Inflammatory macrophage (primary cell): ENCODE data around the gene PLXND1.

ENCODE experiments used
- DNase-seq, 2 donors: peaks; one replicate each; pipeline ENCODE4 v3.0.0-alpha.2; 2020 to 2022

Gene PLXND1

DNA sequence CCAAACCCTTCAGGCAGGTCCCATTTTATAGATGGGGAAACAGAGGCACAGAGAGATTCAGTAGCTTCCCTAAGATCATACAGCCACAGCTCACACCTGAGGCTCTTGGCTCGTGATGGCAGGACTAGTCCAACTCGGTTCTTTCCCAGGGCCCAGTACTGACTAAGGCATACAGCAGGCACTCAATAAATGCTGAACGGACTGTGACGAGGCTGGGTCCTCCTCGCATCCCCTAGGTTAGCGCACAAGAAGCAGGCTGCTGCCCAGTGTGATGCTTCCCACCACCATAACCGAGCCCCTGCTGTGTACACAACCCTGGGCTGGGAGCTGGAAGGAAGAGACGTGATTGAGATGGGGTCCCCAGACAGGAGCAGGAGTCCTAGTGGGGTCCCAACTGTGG is 24.9 kb downstream of the PLXND1 start:
- no peak for DNase-seq

DNA sequence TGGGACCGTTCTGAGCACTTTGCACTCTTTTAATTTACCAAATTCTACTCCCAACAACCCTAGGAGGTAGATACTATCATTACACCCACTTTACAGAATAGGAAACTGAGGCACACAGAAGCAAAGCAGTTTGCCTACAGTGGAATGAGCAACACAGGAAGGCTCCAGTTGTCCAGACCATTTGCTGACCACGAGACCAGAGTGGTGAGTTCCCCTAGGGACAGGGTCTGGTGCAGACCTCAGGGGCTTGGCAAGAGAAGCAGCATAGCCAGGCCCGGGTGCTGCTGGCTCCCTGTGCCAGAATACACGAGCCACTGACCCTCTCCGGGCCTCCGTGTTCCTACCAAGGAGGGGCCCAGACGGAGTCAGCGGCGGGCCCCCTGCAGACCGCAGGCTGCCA is 26.5 kb downstream of the PLXND1 start:
- DNase-seq: no peak

DNA sequence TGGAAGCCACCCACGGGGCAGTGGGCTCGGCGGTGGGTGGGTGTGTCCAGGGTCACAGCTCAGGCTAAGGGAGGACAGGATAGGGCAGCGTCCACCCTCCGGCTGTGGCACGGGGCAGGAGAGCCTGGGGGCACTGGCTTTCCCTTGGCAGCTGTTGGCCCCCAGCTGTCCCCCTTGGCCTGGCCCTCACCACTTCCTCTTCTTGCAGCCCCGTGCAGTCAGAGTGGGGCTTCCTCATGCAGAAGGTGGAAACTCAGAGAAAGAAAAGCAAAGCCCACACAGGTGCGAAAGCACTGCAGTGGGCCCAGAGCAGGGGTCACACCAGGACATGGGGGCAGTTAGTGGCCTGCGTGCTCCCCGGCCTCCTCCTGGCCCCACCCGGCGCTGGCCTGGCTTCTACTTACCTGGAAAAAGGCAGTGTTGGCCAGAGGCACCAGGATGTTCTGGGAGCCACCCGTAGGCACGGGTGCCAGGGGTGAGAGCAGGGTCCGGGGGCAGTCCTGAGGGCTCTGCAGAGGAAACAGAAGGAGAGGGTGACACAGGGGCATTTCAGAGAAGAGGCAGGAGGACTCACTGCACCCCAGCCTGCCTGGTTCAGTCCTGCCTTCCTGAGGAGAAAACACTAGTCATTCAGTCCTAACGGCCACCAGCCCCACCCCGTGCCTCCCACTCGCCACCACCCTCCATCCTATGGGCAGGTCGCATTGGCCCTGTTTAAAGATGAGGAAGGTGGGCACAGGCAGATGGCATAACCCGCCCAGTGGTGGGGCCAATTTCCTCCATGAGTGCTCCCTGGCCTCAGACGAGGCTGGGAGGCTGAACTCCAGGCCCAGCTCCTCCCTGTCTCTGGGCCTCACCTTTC is 28.3 kb downstream of the PLXND1 start:
- DNase-seq: peak; percentile 65 to 66

DNA sequence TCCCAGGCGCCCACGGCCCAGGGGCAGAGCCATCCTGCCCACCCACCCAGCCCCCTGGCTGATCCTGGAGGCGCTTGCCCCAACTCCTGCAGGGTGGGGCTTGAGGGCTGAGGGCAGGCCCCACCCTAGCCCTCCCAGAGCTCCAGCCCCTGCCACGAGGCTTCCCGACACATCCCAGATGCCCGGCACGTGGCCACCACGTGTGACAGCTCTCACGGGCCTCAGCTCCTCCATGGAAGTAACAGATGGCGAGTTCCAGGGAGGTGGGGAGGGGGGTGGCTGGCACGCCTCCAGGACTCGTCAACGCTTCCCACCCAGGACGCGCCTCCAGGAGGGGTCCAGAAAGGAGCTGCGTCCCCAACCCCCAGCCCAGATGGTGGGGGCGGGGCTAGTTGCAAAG is 29.1 kb downstream of the PLXND1 start:
- peak in 1 of 2 donors; percentile 23 for DNase-seq

DNA sequence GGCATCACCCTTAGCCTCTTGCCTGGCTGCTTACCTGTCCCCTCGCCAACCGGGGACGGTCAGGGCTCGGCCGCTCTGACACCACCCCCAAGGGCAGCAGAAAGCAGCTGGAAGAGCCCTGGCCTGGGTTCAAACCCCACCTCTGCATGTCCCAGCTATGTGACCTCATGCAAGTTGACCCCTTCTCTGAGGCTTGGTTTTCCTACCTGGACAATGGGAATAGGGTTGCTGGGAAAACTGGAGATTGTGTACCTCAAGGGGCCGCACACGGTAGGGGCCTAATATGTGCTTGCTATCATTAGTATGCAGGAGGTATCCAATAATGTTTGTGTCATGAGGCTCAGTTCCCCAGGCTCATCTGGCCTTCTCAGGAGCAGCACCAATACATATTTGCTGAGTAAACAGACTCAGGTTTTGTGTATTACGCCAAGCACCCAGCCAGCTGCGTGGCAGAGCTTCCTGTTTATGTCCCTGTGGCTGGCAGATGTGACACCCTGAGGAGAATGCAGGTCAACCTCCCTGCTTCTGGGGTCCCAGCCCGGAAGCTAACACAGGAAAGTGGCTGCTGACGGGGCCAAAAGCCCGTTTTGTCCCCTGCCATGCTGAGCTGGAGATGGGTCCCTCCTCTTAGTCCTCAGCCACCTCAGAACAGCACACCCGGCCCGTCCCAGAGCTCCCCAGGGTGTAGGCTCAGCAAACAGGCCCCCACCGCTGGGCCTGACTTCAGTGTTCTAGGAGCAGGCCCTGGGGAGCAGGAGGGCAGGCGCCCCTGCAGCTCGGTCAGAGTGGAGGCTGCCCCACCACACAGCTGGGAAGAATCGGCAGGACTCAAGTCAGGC is 29.7 kb downstream of the PLXND1 start:
- DNase-seq: peak; percentile 58 to 65

DNA sequence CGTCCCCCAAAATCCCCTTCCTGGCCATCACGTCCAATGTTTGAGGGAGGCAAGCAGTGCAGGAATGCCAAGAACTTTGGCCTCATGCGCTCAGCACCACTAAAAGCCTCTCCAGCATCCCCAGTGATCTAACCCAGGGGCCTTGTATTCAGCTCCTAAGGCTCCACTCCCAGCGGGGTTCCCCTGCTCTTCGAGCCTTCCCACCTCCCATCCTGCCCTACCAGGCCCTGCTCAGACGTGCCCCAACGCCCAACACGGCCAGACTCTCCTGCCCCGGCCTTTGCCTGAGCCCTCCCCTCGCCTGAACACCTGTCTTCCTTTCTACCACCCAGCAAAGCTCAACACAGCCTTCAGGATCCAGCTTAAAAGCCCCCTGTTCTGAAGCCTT is 30.5 kb downstream of the PLXND1 start:
- DNase-seq: no peak

DNA sequence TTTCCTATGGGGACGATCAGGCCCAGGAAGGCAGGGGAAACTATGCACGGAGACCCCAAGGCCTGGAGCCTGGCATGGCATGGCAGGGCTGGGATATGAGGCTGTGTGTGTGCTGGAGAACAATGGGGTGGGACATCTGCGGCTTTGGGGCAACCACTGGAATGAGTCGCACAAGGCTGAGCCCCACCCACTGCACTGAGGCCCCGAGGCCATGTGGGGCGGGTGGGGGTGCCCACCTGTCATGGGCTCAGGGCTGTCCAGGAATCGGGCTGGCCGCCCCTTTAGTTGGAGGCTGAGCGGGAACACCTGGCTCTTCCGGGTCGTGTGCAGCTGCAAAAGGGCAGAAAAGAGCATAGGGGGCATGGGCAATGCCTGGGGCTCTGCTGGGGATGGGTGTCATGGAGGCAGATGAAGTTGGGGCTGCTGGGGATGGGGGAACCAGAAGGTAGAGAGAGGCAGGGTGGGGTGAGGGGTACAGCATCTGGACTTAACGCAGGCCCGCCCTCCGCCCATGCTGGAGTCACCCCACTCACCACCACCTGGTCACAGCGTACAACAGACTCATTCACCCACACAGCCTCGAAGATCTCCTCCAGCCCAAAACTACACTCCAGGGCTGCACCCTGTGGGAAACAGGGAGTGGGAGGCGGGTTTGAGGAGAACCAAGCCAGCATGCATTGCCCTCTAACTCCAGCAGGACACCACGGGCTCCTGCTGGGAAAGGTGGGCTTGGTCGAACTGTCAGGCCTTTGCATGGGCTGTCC is 31.1 kb downstream of the PLXND1 start:
- no peak for DNase-seq

DNA sequence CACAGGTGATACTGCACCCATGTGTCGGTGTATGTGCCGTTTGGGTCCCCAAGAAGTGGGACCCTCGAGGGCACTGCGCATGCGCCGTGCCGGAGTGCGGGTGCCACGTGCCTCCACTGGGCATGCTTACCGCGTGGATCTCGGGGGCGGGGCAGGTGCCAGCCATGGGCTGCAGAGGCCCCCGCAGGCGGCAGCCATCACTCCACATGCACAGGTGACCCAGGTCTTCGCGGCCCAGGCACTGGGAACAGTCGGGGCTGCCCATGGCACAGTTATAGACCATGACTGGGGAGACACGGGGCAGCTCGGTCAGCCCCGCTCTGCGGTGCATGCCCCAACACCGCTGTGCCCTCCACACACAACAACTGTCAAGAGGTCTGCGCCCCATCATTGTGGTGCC is 32.3 kb downstream of the PLXND1 start:
- DNase-seq: no peak

DNA sequence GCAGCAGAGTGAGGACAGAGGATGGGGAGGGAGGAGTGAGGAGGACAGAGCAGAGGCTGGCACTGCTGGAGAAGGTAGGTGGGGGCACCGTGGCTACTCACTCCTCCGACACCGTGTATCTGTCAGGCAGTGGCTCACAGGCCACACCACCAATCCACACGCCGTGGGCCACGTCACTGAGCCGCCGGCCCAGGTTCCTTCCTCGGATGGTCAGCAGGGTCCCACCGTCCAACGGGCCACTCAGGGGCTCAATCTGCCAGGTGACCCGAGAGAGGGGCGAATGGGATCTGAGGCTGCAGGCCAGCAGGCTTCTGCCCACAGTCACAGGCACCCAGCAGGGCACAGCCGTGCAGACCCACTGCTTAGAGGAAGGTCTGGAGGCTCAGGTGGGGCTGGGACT is 33.0 kb downstream of the PLXND1 start:
- no peak for DNase-seq

DNA sequence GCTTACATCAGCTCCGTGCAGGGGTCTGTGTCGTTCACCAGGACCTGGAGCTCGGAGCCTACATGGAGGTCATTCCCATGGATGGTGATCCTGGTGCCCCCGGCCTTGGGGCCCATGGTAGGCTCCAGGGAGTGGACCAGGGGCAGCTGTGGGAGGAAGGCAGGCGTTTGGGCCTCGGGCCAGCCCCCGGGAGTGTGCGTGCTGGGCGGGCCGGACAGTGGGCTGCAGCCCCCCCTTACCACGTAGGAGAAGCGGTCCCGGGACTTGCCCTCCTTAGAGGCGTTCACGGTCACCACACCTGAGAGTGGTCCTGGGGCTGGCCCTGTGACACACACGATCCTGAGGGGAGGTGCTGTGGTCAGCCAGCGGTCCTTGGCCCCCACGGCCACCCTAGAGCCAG is 33.9 kb downstream of the PLXND1 start:
- no peak for DNase-seq

DNA sequence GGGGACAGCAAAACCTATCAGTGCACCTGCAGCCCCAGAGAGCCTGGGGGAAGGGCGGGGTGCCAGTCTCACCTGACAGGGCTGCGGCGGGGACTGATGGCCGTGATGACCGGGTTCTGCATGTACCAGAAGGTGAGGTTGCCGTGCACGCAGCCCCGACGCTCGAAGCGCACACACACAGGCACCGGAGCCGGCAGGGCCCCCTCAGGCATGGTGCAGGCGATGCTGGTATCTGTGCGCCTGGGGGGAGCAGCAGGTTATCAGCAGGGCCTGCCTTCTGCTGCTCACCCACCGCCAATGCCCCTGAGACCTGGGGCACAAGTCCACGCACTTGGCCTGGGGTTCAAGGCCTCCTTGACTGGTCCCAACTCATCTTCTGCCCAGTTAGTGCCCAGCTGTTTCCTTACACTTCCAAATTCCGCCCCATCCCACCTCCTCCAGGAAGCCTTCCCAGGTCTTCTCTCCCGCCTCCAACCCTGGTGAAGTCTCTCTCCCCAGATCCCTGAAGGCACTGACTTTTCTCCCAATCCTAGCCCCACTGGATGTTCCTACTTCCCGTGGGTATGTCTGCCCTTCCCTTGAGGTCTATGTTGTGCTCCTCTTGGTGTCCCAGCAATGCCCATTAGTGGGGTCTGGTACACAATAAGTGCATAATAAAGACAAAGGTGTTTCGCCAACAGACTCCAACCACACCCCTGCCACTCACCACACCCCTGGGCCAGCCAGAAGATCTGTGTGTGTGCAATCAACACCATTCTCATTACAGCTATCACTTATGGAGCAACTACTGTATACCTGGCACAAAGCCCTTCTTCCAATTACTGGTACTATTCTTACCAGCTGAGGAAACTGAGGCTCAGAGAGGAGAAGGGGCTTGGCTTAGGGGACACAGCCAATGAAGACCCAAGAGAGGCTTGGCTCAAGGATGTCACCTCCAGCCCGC is 34.6 kb downstream of the PLXND1 start:
- DNase-seq: no peak

DNA sequence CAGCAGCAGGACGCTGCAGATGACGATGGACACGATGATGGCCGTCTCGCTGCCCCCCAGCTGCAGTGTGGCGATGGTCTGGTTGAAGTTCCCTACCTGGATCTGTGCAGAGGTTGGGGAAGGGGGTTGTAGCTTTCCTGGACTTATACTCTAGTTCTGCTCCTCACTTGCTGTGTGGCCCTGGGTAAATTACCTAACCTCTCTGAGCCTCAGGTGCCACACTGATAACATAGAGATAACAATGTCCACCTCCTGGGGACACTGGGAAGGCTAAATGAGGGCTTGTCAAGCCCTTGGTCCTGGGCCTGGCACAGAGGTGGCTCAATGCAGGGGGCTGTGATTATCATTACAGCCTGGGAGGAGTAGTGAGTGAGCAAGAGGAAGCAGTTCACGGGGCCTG is 36.6 kb downstream of the PLXND1 start:
- DNase-seq: no peak

DNA sequence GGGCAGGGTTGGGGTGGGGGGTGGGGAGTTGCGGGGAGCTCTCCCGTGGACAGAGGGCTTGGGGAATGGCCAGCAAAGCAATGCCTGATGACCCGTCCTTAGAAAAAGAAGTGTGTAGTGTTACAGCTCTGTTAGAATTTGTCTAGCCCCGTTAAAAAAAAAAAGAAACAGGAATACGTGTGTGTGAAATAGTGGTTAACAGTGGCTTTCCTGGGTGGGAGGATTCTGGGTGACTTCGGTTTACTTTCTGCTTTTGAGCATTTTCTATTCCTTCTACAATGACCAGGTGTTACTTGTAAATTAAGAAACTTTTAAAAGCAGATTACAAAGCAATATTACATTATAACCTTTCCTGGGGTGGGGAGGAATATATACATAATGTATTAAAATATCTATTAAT is 38.5 kb downstream of the PLXND1 start:
- DNase-seq: no peak

DNA sequence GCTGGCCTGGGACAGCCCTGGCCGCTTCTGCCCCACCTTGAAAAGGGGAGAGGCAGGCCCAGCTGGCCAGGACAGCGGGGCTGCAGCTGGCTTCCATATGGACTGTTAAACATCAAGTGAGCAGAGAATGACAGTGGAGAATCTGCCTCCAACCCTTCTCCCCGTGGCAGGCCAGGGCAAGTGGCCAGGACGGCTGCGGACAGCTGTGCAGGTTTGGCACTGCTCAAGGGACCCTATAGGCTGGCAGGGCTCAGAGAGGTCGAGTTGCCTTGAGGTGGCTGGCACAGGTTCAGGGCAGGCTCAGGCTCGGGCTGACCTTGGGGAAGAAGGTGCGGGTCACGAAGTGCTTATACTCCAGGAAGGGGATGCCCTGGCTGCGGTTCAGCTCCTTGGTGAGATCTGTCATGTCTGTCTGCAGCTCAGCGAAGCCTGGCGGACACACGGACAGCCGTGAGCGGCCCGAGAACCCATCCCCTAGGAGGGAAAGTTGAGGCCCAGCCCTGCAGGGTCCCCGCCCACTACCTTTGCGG is 39.2 kb downstream of the PLXND1 start:
- DNase-seq: no peak

DNA sequence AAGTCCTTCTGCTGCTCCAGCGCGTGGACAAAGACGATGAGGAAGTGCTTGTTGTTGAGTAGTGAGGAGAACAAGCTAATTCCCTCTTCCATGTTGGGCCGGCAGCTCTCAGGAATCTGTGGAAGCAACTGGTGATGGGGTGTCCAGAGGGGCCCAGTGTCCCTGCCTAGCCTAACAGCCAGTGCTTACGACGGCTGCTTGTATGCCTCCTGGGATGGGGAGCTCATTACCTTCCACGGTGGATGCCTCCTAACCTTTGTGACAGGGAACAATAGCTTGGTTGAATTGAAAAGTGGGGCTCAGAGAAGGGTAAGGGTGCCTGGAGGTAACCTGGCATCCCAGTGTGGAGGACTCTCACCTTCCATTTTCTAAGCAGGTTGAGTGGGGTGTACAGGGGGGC is 40.6 kb downstream of the PLXND1 start:
- DNase-seq: no peak

DNA sequence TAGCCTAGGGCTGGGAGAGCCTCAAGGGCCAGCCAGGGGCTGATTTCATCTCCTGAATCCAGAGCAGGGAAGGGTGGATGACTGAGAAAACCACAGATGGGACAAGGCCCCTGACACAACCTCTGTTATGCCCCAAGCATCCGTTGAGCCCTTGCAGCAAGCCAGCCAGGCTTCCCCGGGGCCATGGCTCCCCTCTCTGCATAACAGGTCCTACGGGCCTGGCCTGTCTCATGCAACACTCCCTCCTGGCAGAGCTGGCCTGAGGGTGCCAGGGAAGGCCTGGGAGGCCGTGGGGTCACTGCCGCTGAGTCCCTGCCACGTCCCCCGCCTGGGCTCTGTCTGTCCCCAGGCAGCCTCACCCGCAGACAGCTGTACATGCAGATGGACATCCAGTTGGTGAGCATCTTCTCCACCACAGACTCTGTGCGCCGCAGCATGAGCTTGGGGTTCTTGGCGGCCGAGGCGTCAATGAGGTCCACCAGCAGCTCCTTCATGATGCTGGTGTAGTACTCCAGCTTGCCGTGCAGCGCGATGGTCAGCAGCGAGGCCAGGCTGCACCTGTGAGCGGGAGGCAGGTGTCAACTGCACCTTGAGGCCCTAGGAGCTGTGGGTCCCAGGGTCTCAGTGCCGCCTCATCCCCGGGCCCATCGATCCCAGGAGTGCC is 41.4 kb downstream of the PLXND1 start:
- DNase-seq: no peak

DNA sequence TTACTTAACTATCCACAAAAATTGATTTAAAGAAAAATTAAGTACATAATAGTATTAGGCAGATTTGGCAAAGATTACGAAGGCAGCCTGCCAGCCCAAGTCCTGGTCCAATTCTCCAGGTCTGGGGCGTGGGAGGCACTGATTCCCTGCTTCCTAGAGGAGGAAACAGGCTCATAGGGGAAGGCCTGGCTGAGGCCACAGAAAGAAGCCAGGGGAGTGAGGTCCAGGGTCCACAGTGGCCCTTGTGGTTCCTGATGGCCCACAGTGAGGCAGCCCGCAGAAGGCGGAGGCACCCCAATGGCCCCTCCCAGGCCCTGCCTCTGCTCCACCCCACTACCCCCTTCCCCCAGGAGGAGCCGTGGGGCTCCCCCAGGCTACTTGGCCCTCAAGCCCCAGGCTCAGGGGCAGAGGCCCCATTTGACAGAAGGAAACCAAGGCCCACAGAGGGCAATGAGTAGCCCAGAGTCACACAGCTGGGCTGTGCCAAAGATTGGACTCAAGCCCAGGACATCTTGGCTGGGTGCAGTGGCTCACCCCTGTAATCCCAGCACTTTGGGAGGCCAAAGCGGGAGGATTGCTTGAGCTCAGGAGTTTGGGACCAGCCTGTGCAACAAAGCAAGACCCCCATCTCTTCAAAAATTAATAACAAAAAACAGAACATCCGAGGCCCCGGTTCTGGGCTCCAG is 42.5 kb downstream of the PLXND1 start:
- no peak for DNase-seq

DNA sequence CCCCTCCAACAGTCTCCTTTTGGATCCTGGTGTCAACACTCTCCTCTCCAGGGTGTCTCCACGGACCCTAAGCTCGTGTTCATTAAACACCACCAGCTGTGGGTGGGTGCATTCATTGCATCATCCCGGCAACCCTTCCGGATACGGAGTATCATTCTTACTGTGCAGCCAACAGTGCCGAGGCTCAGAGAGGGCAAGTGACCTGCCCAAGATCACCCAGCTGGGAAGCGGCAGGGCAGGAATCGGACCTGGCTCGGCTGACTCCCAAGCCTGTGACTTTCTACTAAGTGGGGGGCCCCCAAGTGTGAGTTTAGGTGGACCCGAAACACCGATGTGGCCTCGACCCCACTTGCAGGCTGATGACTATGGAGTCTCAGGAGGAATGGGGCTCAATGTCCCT is 43.1 kb downstream of the PLXND1 start:
- no peak for DNase-seq

DNA sequence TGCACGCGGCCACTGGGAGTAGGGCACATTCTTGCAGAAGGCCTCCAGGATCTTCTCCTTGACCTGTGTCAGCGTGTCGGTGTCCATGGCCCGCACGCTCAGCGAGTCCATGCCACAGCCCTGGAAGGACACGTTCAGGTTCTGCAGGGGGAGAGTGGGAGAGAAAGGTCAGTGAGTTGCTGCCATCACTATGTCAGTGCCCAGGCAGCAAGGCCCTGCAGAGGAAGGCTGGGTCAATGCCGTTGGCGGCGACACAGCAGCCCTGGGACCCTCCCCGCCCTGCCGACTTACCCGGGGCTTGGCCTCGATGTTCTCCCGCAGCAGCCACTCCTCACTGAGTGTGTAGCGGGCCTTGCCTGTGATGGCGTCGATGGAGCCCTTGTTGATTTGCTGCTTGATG is 43.7 kb downstream of the PLXND1 start:
- no peak for DNase-seq

DNA sequence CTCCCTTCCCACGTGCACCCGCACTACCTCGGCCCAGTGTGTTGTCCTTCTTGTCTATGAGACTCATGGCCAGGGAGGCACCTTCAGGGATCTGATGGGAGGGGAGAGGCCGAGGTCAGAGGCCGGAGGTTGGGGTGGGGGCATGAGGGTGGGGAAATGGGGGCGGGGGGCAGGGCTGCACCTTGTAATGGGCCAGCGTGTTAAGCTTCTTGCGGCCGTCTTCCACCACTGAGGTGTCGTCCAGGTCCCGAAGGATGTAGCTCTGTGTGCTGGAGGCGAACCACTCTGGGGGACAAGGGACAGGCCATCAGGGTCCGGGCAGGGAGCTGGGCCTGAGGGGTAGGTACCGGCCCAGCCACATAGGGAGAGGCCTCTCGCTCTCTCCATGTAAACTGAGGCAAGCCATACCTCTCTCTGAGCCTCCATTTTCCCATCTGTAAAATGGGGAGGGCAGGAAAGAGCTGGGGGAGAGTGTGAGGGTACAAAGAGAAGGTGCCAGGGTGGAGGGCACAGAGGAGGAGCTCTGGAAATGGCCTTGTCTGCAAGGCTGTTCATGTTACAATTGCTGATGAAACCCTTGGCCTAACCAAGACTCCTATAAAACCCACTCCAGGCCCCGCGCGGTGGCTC is 44.7 kb downstream of the PLXND1 start:
- DNase-seq: no peak
